HG03280 (cell line): ENCODE data around the gene SLC26A11.
"Not testable (repeated sequence)": the region's sequence is repeated elsewhere in the genome, so short reads cannot be mapped to it uniquely, and the experiment has no call there.

Source experiments
- ATAC-seq: cut with Tn5 transposase; IDR thresholded peaks from one replicate; pipeline ENCODE4 v1.9.1; 2021; ENCODE audit warnings: mild to moderate bottlenecking, moderate library complexity; ENCODE audit not compliant: unreplicated experiment

The SLC26A11 gene

DNA sequence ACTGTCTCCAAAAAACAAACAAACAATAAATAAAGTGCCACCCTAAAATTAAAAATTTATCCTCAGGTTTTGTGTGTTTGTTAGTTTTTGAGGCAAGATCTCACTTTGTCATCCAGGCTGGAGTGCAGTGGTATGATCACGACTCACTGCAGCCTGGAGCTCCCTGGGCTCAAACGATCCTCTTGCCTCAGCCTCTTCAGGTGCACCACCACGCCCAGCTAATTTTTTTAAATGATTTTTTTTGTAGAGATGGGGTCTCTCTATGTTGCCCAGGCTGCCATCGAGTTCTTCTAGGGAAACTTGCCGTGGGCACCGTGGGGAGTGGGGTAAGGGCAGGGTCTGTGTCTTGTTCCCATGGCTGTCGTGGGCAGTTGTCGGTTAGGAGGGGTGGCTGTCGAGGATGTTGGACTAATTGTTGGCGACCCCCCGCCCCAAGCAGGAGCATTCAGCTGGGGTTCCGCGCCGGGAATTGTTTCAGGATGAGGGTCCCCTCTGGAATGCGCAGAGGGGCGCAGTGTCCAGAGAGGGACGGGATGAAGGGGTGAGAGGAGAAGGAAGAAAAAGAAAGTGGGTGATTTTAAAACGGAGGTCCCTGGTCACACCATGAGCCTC is 39.3 kb downstream of the SLC26A11 start:
- ATAC-seq = no peak

DNA sequence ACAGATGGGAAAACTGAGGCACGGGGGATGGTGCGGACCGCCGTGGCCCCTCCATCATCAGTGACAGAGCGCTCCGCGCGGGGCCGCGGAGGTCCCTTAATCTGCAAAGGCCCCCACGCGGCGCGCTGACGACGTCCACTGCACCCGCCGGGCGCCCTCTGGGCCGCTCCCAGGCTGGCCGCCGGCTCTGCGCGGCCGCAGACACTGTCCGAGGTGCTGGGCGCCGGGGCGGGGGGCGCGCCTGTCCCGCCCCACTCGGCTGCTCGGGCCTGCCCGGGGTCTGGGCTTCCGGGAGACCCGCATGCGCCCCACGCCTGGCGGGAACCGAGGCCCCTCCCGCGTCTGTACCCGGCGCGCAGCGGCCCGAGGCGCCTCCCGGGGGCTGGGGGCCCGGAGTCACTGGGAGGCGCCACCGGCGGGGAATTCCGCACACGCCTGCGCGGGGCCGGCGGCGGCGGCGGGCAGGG is 39.9 kb downstream of the SLC26A11 start:
- peak; percentile 48 for ATAC-seq

DNA sequence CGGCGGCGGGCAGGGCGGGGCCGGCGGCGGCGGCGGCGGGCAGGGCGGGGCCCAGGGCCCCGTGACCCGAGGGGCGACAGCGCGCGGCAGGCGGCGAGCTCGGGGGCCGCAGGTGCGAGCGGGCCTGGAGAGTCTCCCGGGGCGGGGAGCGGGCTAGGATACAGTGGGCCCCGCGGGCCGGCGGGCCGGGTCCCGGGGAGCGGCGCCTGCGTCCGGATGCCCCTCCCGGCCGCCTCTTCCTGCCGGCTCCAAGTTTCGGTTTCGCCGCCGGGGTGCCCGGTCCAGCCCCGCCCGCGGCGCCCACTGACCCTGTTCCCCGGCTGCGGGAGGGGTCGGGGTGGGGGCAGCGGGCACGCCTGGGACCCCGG is 40.5 kb downstream of the SLC26A11 start, which contains the start of gene RNF213:
RNF213 (plus strand) TSS at position 62 of the 368 bp plus-strand sequence. CDS start 2,830 bp downstream, outside the sequence.
- ATAC-seq = peak; percentile 35

- ATAC-seq = peak; percentile 4
Observed at GRCh38 chr17:80261159-80261894, 41.1 kb downstream of the SLC26A11 start.

DNA sequence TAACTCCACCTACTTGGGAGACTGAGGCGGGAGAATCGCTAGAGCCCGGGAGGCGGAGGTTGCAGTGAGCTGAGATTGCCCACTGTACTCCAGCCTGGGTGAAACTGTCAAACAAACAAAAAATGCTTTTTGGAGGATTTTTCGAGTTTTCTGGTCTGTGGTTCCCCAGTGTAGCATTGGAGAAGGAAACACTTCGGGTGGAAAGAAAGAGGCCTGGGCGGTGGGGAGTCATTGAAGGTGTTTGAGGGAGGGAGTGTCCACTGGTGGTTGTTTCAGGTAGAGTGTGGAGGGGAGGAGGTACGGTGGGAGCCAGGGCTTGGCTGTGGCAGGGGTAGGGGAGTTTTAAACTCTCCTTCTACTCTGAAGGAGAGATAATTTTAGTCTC is 41.7 kb downstream of the SLC26A11 start:
- no peak for ATAC-seq

- no peak for ATAC-seq
Observed at GRCh38 chr17:80262291-80262690, 42.1 kb downstream of the SLC26A11 start.

DNA sequence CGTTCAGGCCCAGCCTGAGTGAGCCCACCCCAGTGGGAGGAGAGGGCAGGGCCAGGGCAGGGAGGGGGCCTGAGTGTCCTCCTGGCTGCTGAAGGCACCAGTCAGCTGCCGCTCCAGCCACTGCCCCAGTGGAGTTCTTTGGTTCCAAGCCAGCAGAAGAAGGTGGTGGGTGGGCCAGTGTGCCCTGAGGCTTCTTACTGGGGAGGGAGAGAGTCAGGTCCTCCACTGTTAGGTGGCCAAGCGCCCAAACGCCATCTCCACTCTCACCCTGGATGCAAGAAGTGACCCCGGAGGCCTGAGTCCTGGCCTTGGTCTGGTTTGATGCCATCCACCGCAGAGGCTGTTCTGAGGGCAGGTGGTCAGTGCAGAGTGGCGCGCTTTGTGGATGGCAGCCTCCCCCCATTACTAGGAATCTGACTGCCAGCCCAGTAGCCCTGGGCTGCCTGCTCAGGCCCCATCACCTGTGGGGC is 42.6 kb downstream of the SLC26A11 start:
- no peak for ATAC-seq

GRCh38 chr17:80263253-80264204 is 43.3 kb downstream of the SLC26A11 start:
- ATAC-seq = peak; percentile 48

GRCh38 chr17:80264205-80265075 is 44.2 kb downstream of the SLC26A11 start:
- ATAC-seq = no peak

DNA sequence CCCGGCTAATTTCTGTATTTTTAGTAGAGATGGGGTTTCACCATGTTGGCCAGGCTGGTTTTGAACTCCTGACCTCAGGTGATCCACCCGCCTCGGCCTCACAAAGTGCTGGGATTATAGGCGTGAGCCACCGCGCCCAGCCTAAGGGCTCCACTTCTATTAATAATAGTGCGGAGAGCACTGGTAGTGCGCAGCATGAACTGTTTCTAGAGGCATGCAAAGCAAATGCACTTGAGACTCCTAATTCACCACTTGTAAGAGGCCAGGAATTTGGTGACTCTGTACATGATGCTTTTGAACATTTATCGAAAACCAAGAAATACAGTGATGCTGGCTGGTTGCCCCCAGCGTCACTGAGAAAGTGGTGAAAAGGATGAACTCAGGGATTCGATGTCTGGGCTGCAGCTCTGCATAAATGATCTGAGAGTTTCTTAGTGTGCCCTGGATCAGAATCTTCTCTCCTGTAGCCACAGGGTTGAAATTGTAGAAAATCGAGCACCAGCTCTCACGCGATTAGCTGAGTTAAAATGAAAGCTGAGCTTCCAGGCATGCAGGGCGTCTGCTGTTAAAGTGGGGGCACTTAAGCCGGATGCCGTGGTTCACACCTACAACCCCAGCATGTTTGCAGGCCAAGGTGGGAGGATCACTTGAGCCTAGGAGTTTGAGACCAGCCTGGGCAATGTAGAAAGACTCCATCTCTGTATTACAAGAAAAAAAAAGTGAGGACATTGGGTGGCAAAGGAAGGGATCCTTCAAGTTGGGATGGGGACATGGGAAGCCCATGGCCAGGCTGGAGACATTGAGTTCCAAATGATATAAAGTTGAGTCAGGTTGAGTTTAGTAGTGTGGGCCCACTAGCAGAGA is 45.2 kb downstream of the SLC26A11 start:
- no peak for ATAC-seq

DNA sequence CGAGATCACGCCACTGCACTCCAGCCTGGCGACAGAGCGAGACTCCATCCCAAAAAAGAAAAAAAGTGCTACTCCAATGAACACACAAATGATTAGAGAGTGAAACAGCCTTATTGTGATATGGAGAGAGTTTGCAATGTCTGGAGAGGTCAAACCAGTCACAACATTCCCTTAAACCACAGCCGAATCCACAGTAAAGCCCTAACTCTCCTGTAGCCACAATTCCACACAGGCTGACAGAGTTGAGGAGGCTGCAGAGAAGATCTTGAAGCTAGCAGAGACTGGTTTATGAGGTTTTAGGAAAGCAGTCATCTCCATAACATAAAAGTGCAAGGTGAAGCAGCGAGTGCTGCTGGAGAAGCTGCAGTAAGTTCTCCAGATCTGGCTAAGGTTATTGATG is 47.2 kb downstream of the SLC26A11 start:
- no peak for ATAC-seq

DNA sequence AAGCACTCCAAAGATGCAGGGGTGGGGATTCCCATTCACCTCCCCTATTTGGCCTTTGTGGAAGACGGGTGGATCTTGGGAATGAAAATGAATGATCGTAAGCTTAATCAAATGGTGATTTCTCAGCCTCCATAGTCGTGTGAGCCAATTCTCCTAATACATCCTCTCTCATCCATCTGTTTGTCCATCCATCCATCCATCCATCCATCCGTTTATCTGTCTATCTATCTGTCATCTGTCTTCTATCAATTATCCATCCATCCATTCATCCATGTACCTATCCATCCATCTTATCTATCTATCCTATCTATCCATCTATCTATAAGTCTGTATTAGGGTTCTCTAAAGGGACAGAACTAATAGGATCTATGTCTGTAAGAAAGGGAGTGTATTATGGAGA is 48.2 kb downstream of the SLC26A11 start:
- ATAC-seq = no peak

GRCh38 chr17:80269405-80269807 is 49.2 kb downstream of the SLC26A11 start:
- ATAC-seq = no peak

DNA sequence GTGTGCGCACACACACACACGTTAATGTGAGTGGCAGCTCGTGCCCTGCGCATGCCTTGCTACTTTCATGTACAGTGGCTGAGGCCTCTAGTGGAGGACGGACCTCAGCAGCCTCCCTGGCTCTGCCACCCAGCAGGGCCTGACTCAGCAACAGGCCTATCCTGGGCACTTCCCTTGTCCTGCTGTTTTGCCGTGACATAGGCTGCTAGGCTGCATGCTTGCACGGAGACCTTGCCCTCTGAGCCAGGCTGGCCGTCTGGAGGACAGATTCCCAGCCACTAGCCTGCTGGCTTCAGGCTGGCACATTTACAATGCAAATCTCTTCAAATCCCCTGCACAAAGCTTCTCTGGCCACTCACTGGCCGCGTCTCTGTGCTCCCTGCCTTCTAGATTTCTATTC is 49.9 kb downstream of the SLC26A11 start:
- ATAC-seq = no peak

DNA sequence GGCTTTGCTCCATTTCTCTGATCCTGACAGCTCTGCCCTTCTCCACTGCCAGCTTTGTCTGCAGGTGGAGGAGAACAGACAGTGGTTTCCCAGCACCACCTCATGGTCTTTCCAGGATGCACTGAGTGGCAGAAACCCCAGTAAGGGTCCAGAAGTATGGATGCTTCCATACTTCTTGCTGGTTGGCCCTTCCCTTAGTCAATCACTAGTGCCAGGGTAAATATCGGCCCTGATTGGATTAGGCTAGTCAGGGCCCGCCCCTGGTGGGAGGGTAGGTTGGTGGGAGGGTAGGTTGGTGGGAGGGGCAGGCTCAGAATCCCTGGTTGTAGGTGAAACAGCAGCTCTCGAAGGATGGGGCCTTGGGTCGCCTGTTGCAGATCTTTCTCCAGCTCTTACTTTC is 50.6 kb downstream of the SLC26A11 start:
- no peak for ATAC-seq

GRCh38 chr17:80272366-80272765 is 52.1 kb downstream of the SLC26A11 start:
- no peak for ATAC-seq

DNA sequence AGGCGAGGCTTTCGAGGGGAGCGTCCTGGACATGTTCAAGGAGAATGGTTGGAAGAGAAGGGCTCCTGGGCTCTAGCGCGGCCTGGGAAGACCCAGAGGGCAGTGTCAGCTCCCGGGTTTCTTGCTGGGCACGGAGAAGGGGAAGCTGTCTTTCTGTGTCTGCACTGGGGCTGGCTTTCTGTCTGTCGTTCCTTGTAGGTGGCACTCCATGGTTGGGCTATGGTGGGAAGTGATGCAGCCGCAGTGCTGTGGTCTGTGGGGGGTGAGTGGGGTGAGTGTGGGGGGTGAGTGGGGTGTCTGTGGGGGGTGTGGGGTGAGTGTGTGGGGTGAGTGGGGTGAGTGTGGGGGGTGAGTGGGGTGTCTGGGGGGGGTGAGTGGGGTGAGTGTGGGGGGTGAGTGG is 54.1 kb downstream of the SLC26A11 start:
- no peak for ATAC-seq

- ATAC-seq = no peak
Observed at GRCh38 chr17:80274871-80275449, 54.7 kb downstream of the SLC26A11 start.

DNA sequence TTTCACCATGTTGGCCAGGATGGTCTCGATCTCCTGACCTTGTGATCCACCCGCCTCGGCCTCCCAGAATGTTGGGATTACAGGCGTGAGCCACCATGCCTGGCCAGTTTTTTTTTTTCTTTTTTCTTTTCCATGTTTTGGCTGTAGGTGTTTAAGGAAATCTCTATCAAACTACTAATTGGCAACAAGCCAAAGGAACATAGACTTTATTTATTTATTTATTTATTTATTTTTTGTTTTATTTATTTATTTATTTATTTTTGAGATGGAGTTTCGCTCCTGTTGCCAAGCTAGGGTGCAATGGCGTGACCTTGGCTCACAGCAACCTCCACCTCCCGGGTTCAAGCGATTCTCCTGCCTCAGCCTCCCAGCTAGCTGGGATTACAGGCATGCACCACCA is 55.6 kb downstream of the SLC26A11 start:
- ATAC-seq = not testable (repeated sequence)
